ENCODE results near the gene SIRT3.
A peak's percentile ranks its signal among the peaks of the same experiment; 100 is the strongest.

SIRT3 gene

DNA sequence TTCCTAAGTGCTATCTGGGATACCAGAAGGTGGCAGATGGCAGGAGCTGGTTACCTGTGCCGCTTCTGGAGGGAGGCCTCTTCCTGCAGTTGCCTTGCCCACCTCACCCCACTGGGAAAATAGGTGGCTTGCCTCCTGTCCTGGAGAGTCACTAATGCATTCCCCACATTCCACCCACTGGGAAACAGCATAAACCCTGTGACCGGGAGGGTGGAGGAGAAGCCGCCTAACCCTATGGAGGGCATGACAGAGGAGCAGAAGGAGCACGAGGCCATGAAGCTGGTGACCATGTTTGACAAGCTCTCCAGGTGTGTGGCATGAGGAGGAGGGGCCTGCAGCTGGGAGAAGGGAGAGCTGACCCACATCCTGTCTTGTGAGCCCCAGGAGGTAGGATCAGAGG, 23.0 kb downstream of the SIRT3 start:
- DNase-seq = no peak

DNA sequence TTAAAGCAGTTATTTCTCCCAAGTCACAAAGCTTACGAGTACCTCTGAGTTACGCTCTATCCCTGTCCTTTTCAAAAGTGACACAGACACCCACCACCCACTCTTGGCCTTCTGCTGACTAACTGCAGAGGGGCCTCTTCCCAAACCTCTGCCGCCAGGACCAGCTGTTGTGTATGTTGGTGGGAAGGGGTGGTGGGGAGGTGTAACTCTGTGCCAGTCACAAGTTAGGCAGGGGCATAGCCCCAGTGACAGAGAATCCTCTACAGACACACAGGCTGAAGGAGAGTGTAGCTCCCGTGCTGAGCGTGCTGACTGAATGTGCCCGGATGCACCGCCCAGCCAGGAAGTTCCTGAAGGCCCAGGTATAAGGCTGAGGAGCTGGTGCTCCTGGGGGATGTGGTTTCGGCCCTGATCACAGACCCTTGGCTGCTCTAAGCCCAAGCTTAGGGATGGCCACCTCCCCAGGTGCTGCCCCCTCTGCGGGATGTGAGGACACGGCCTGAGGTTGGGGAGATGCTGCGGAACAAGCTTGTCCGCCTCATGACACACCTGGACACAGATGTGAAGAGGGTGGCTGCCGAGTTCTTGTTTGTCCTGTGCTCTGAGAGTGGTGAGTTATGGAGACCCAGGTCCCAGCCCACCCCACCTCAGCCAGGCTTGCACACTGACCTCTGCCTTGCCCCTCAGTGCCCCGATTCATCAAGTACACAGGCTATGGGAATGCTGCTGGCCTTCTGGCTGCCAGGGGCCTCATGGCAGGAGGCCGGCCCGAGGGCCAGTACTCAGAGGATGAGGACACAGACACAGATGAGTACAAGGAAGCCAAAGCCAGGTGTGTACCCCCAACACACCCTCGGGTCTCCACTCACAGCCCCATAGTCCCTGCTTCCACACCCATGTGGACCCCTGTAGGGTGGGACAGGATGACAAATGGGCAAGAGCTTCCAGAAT, 23.7 kb downstream of the SIRT3 start:
- DNase-seq = no peak

DNA sequence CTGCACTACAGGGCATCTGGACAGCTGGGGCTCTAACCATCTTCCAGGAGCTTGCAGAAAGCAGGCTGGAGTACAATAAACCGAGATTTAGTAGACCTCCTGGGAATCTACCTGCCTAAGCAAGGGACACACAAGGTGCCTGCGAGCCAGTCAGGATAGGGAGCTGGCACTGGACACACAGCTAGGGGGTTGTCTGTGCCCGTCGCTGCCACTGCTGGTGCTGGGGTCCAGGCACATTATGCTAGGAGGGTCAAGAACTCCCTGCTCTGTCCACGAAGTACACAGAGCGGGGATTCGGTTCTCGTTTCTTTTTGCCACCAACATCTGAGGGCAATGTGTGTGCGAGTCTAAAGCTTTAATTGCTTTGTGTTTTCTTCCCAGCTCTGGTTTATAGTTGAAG, 24.4 kb downstream of the SIRT3 start:
- DNase-seq = no peak

DNA sequence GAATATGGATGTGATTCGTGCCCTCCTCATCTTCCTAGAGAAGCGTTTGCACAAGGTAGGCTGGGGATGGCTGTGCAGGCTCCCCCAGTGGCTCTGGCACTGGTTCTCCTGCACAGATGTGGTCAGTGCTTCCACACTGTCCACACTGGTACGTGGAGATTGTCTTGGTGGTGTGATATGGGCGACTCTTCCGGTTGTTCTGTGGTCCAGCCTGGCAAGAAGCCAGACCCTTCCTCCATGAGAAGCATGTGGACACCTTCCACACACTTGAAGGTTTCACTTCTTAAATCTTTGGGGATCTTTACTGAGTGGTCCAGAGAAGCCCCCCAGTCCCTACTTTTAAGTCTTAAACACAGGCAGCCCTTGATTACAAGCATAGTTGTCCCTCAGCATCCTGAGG, 24.8 kb downstream of the SIRT3 start:
- DNase-seq = no peak

DNA sequence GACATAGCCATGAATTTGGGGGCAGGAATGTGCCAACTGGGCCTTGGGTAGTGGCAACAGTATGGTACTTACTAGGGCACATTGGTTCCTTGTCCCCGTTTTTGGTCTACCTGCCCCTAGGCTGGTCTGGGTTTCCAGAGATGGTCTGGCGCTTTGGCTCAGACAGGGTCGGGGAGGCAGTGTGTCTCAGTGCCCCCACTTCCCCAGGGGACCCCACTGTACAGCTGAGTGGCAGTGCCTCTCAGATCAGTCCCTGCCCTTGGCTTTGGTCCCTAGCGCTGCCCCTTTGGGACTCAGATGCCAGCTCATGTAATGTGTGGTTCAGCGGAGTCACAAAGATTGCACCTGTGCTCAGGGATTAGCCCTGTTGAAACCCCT, 25.4 kb downstream of the SIRT3 start:
- no peak for DNase-seq

DNA sequence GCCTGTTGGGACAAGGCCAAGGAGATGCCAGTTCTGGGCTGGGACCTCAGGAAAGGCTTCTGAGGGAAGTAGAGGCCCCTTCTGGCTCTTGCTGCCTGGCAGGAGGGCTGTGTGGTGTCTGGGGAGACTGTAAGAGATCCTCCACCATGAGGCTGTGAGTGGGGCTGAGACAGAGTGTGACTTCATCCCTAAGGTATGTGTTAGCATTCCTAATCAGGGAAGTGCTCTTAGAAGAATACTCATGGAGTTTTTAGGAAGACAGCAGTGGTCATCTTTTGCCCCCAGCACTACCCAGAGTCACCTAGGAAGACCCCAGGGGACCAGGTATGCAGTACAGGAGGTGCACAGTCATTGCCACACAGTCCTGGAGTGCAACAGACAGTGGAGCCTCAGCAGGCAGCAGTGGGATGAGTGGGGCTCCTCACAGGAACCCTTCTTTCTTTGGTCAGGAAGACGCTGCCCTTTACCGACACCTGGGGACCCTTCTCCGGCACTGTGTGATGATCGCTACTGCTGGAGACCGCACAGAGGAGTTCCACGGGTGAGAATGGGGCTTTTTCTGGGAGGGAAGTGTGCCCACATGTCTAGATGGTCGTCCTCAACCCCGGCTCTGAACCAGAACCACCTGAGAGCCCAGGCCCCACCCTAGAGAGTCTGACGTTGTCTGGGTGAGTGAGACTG, 25.9 kb downstream of the SIRT3 start:
- DNase-seq = no peak

DNA sequence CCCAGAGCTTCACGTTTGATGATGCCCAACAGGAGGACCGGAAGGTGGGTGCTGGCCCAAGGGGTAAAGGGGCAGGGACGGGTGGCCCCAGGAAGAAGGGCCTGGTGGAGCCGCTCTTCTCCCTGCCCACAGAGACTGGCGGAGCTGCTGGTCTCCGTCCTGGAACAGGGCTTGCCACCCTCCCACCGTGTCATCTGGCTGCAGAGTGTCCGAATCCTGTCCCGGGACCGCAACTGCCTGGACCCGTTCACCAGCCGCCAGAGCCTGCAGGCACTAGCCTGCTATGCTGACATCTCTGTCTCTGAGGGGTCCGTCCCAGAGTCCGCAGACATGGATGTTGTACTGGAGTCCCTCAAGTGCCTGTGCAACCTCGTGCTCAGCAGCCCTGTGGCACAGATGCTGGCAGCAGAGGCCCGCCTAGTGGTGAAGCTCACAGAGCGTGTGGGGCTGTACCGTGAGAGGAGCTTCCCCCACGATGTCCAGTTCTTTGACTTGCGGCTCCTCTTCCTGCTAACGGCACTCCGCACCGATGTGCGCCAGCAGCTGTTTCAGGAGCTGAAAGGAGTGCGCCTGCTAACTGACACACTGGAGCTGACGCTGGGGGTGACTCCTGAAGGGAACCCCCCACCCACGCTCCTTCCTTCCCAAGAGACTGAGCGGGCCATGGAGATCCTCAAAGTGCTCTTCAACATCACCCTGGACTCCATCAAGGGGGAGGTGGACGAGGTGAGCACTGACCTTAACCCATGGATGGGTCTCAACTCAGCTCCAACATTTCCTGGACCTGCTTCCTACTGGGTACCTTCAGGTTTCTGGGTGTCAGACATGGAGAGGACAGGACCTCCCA, 26.6 kb downstream of the SIRT3 start:
- no peak for DNase-seq

DNA sequence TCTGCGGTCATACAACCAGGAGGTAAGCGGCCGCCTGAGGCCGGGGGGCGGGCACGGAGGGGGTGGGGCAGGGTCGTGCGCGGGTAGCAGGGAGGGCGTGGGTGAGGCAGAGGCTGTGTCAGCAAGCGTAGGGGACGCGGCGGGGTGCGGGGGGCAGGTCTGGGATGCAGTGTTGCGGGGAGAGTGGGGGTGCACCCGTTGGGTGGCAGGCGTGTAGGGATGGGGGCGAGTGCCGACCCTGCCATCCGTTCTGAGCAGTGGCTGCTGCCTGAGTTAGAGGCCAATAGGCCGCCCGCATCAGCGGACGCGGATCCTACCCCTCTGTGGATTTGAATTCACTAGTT, 27.3 kb downstream of the SIRT3 start:
- DNase-seq = no peak

DNA sequence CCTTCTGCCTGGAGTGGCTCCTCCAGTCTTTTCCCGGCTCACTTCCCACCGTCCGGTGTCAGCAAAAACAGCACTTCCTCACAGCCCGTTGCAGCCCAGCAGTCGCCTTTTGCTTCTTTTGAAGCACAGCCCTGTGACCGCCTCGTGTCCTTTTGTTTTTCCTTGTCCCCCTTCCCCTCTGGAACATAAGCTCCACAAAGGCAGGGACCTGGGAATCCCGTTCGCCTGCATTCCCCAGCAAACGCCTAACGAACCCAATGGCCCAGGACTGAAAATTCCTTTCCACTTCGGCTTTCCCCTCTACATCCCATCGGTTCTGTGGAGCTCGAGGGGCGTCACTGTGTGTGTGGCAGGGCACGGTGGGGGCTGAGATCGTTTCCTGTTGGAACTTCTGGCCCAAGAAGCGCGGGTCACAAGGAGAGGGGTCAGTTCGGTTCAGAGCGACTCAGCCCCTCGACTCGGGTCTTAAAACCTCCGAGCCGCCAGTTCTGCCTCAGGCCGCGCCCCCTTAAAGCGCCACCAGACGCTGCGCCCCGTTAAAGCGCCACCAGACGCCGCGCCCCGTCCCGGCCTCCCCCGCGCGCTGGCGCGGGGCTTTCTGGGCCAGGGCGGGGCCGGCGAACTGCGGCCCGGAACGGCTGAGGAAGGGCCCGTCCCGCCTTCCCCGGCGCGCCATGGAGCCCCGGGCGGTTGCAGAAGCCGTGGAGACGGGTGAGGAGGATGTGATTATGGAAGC, 27.8 kb downstream of the SIRT3 start:
- DNase-seq = peak; percentile 53

DNA sequence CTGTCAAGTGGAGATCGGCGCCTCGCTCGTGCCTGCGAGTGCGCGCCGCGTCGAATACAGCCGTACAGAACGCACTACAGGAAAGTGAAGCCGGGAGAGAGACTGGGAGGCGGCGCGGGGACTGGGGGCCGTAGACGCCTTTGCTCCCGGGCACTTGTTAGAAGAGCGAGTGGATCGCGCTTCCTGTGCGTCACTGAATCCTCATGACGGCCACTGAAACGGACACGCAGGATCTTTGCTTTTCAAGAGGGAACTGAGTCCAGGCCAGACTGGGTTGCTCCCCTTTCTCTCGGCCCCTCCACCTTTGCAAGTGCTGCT, 28.3 kb downstream of the SIRT3 start:
- DNase-seq = peak; percentile 58

DNA sequence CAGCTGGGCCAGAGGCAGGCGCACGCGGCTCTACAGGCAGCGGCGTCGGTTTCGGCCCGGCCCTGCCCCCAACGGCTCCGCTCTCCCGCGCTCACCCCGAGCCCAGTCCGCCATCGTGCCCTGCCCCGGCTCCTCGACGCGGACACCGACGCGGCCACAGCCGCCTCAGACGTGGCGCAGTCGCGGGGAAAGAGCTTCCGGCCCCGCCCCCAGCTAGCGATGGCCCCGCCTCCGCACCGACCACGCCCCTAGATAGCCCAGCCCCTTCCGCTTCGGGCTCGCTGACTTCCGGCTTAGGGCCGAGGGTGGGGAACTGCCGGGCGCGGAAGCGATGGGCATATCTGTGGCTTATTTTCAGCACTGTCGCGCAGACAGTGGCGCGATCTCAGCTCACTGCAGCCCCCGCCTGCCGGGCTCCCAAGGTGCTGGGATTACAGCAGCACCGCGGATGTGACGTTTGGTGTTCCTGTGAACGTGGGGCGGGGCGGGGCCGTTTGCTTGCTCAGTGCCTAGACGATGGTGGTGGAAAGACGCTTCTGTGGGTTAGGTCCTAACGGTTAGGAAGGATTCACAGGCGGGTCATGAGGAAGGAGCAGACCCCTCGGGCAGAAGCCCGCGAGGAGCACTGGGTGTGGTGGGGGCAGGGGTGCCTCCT, 28.8 kb downstream of the SIRT3 start, which contains the start of the genes BET1L and RIC8A:
BET1L (minus strand) TSS at position 192 of the 655 bp plus-strand sequence; CDS start at position 114, 78 bp downstream.
RIC8A (plus strand) TSS at position 501 of the 655 bp plus-strand sequence. CDS start 1,147 bp downstream, outside the sequence.
- peak; percentile 92 for DNase-seq

DNA sequence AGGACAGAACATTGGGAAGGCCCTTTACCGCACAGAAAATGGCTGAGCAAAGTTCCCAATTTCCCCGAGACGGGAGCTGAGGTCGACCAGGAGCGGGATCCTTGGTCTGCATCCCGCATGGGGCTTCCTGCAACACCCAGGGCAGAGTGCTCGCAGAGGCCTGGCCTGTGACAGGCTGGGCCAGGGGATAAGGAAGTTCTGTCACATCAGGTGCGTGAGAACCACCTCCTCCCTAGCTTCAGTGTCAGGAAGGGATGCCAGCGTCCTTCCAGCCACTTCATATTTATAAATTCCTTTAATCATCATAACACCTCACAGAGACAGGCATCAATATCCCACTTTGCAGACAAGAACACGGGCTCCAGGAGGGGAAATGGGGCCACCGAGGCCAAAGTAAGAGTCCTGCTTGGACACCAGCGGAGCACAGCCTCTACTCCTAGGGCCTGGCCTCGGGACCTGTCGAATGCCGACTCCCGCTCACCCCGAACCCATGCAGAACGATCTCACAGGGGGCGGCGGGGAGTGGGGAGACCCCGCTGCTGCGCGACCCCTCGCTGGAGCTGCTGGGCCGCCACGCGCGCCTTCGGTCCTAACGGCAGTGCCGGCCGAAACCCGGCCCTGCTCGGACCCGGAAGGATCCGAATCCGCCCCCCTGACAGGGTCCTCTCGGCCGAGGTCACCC, 29.5 kb downstream of the SIRT3 start:
- no peak for DNase-seq

DNA sequence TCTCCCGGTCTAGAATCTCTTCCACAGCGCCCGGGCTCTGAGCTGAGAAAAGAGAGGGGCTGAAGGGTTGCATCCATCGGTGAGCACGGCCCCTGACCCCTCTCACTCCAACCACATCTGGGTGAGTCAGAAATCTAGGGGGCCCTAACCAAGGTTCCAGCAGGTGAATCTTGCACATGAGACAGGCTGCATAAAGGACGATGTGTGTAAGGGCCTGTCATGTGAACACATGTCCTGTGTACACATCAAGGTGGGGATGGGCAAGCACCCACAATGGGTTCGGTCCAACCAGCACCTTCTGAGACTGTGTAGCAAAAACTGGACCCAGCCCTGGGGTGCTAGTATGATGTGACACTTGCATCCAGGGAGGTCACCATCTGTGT, 30.1 kb downstream of the SIRT3 start:
- no peak for DNase-seq

DNA sequence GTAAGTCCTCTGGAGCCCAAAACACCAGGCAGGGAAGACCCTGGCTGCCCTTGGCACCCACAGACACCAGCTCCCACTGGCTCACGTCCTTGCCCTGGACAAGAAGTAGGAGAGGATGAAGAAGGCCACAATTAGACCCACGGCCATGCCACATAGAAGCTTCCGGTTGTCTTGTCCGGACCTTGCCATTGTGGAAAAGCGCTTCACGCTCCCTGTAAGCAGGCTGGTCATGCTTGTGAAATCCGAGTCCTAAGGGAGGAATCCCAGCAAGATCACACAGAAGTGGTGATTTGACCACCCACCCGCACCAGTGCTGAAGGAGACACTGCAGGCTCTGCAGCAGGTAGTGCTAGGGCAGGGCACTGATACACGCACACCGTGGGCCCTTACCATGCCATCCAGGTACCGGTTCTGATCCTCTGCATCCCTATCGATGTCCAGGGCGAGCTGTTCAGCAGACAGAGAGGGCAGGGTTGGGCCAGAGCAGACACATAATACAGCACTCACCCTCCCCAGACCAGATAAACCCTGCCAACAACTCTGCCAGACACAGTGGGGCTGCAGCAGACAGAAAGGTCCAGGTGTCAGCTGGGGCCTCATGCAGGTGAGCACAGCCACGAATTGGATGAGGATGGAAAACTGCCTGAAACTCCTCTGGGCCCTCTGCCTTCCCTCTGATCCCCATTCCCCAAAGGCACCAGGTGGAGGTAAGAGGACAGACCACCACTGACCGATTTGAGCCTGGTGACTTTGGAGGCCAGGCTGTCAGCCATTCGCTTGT, 30.7 kb downstream of the SIRT3 start:
- no peak for DNase-seq

DNA sequence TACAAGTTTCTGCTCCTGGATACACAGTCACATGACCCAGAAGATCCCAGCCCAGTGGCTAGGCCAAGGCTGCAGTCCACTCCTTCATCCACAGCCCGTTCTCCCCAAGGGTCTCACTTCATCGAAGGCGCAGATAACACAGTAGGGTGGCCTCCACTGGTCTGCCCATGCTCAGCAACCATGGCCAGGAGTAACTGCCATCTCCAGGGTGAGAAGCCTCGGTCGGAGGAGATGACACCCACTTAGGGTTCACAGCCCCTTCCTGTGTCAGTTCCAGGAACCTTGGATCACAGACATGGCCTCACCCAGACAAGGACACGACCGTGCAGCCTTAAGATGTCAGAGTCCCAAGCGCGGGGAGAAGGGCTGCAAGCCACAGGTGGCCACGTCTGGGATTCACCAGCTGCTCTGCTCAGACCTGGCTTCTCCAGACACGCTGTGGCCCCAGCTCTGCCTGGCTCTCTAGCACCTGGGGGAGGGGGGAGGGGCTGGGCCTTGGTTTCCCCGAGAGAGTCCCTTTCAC, 31.5 kb downstream of the SIRT3 start:
- no peak for DNase-seq

DNA sequence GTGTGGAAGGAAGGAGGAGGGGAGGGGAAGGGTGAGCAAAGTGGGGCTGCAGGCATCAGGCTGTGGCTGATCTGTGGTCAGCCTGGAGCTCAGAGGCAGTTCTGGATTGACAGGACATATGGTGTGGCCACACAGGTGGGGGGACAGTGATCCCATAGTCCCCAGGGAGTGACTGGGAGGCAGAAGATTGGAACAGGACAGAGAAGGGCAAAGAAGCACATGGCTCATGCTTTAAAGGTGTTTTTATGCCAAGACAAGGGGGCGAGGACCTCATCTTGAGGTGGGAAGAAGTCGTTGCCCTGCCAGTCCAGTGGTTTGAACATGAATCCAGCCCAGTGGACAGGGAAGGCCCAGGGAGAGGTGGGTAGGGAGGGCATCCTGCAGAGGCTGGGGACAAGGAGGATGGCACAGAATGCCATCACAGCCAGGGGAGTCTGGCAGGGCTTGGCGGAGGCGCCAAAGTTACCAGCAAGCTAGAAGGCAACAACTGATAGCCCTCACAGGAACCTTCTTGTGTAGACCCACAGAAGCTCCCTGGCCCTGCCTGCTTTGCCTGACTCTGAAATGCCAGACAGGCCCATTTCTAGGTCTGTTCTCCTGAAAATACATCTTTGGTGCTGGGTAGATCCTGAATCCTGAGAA, 32.1 kb downstream of the SIRT3 start:
- no peak for DNase-seq

DNA sequence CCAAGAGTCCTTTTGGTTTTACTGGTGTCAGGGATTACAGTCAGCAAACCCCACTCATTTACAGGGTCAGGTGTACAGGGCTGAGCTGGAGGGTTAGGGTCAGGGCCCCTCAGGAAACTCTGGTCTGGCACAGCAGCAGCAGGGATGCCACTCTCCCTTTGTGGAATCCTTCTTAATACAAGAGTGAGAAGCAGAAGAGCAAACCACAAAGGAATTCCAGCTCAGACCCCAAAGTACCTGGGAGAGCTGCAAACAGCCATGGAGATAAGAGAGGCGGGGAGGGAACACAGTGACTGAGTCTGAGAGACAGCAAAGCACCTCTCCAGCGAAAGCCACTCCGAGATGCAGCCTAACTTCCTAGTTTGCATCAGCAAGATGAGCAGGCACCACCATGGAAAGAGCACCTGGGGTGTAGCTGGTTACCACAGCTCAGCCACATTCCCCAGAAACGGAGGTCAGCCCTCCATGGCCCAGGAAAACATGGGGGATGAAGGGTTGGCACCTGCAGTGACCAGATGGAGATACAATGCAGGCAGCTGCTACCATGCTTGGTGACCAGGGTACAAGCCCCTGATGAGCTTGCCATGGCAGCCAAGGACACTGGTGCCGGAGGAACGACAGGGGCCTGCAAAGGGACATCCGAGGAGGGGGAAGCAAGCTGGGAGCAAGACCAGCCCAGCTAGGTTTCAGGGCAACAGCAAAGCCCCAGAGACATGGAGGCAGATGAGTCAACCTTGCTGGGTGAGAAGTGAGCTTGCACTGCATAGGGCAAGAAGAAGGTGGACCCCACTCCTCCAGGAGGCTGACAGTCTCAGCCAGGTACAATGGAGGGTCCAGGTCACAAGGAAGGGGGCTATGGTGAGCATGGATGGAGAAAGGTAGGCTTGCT, 32.8 kb downstream of the SIRT3 start:
- DNase-seq = no peak

DNA sequence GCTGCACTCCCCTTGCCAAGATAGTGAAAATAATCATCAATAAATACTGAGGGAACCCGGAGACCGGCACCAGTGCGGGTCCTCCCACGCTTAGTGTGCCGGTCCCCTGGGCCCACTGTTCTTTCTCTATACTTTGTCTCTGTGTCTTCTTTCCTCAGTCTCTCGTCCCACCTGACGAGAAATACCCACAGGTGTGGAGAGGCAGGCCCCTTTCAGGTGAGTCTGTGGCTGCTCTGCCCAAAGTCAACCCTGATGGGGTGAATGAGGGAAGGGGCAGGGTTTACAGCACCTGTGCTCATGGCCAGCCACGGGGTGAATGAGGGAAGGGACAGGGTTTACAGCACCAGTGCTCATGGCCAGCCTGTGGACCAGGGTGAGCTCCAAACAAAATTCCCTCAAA, 33.7 kb downstream of the SIRT3 start:
- no peak for DNase-seq

DNA sequence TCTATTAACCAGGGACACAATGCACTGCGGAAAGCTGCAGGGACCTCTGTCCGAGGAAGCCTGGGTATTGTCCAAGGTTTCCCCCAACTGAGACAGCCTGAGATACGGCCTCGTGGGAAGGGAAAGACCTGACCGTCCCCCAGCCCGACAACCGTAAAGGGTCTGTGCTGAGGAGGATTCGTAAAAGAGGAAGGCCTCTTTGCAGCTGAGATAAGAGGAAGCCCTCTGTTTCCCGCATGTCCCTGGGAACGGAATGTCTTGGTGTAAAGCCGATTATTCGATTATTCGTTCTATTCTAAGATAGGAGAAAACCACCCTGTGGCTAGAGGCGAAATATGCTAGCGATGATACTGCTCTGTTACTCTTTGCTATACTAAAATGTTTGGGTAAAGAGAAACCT, 34.2 kb downstream of the SIRT3 start:
- DNase-seq = no peak
